Sigmoid colon (tissue), 4 donors: Measurements from ENCODE around the gene PRKAG2.

ENCODE experiments used
- EP300 ChIP-seq, 4 donors: sonication (generic); formaldehyde crosslinking; IDR thresholded peaks; one replicate each; pipeline ENCODE4 v1.6.1; 2017; ENCODE audit warnings: antibody characterized with exemption in 4 of 4
- POLR2A ChIP-seq, 2 donors: fragments of 450-650 bp; IDR thresholded peaks; one replicate each; pipeline ENCODE4 v1.6.1; 2016; ENCODE audit warnings: antibody characterized with exemption in 2 of 2, mild to moderate bottlenecking in 2 of 2, moderate library complexity in 2 of 2
- POLR2AphosphoS5 ChIP-seq, 4 donors: sonication (generic); formaldehyde crosslinking; IDR thresholded peaks; one replicate each; pipeline ENCODE4 v1.6.1; 2017; ENCODE audit warnings: antibody characterized with exemption in 4 of 4
- TF ChIP-seq, protein P1 (sequence below), 4 experiments: fragments of 450-650 bp in 3 of 4; fragments of 200-600 bp in 1 of 4; IDR thresholded peaks; one replicate each; pipeline ENCODE4 v1.5.1; 2016 to 2019; ENCODE audit warnings: antibody characterized with exemption in 4 of 4, mild to moderate bottlenecking in 3 of 4, moderate library complexity in 2 of 4

DNA sequence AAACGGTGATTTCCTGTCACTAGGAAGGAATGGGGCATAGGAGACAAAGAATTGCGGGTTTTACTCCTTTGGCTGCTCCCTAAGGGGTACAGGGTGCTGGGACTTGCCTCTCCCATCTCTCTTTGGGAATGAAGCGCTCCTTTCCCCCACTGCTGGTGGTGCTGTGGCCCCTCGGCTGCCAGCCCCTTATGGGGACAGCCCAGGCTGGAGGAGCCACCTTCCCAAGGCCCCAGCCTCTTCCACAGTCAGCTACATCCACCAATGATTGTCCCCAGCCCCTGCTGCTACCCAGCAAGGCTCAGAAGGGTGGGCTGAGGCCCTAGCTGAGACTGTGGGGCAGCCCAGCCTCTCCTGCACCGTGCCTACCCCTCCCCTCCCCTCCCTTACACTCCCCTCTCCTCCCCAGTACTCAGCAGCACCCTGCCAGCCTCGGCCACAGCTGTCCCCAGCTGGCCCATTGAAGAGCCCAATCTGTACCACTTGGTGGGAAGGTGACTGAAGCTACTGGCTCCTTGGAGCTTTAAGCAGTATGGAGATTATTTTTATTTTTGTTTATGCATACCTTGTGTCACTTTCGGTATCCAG is 19.0 kb downstream of the PRKAG2 start:
- TF ChIP-seq, protein P1, sequence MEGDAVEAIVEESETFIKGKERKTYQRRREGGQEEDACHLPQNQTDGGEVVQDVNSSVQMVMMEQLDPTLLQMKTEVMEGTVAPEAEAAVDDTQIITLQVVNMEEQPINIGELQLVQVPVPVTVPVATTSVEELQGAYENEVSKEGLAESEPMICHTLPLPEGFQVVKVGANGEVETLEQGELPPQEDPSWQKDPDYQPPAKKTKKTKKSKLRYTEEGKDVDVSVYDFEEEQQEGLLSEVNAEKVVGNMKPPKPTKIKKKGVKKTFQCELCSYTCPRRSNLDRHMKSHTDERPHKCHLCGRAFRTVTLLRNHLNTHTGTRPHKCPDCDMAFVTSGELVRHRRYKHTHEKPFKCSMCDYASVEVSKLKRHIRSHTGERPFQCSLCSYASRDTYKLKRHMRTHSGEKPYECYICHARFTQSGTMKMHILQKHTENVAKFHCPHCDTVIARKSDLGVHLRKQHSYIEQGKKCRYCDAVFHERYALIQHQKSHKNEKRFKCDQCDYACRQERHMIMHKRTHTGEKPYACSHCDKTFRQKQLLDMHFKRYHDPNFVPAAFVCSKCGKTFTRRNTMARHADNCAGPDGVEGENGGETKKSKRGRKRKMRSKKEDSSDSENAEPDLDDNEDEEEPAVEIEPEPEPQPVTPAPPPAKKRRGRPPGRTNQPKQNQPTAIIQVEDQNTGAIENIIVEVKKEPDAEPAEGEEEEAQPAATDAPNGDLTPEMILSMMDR (IDR thresholded peaks at IDR 0.05), result no peak
- TF ChIP-seq POLR2AphosphoS5 (IDR thresholded peaks at IDR 0.05) (no peak), POLR2A (IDR thresholded peaks at IDR 0.05) (no peak), EP300 (IDR thresholded peaks at IDR 0.05) (no peak)
